HG02840 (cell line): ENCODE data around the gene TMEM151A.

ENCODE experiments used
- ATAC-seq: cut with Tn5 transposase; IDR thresholded peaks from one replicate; pipeline ENCODE4 v1.9.1; 2021; ENCODE audit warnings: mild to moderate bottlenecking, moderate library complexity, moderate number of reproducible peaks; ENCODE audit not compliant: unreplicated experiment, low FRiP score

The TMEM151A gene

GRCh38 chr11:66334605-66335442 is 43.1 kb downstream of the TMEM151A start:
- ATAC-seq, result no peak

DNA sequence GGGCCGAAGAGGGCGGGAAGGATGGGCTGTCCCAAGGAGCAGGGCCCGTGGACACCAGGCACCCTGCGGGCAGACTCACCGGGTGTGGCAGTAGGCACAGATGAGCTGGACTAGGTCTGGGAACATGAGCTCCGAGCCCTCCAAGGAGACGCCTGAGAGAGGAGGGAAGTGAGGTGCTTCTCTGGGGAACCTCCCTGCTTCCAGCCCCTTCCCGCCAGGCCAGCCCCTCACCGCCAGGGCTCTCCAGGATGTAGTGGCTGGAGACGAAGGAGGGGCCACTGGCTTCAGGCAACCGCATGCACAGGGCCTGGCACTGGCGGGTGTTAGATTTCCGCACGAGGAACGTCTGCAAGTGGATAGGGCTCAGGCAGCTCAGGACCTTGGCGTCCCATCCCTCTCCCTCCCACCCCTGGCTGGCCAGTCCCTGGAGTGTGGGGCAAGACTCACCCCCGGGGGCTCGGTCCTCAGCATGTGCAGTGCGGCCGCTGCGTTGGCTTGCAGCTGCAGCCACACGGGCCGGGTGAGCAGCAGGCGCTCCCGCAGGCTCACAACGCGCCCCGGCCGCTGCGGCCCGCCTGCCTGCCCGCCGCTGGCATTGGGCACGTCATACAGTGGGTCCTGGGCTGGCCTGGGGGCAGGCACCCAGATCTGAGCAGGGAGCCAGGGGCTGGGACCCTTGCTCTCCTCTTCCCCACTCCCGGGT is 44.0 kb downstream of the TMEM151A start:
- ATAC-seq, result no peak

- ATAC-seq, result no peak
Observed at GRCh38 chr11:66336234-66337102, 44.8 kb downstream of the TMEM151A start, which contains the start of gene RIN1. RIN1 (minus strand) TSS chr11:66336434; CDS start chr11:66336402, 32 bp downstream.

- no peak for ATAC-seq
Observed at GRCh38 chr11:66337103-66337899, 45.6 kb downstream of the TMEM151A start.

DNA sequence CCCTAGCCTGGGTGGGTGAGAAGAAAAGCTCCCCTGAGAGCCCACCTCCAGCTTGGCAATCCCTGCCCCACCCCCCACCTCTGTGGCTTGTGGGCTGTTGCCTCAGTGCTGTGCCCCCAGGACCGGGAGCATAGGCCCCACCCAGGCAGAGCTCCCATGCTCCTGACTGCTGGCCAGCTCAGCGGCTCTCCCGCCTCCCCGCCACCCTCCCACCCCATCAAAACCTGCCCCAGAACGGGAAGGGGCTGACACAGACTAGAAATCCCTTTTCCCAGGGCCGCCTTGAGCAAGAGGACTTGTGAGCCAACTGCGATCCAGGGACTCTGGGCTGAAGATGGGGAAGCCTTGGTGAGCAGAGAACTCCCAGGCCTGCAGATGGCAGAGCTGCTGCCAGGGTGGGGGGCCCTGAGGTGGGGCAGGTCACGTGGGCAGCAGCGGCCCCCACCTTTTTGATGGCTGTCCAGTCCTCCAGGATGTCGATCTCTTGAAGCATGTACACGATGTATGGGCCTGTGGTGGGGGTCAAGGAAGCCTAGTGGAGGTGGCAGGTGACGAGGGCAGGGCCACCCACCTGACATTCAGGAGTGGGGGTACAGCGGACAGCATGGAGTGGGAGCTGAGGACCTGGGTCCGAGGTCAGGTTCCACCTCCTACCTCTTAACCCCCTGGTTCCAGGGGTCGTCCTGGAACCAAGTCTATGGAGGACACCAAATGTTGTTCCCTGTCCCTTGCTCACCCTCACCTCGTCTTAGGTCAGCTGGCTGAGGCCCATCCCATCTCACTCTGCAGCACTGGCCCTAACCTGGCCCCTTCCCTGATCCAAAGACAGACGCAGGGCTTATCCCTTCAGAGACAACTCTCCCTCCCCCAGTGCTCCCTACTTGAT is 46.8 kb downstream of the TMEM151A start:
- no peak for ATAC-seq

- no peak for ATAC-seq
Observed at GRCh38 chr11:66339162-66339675, 47.5 kb downstream of the TMEM151A start.

DNA sequence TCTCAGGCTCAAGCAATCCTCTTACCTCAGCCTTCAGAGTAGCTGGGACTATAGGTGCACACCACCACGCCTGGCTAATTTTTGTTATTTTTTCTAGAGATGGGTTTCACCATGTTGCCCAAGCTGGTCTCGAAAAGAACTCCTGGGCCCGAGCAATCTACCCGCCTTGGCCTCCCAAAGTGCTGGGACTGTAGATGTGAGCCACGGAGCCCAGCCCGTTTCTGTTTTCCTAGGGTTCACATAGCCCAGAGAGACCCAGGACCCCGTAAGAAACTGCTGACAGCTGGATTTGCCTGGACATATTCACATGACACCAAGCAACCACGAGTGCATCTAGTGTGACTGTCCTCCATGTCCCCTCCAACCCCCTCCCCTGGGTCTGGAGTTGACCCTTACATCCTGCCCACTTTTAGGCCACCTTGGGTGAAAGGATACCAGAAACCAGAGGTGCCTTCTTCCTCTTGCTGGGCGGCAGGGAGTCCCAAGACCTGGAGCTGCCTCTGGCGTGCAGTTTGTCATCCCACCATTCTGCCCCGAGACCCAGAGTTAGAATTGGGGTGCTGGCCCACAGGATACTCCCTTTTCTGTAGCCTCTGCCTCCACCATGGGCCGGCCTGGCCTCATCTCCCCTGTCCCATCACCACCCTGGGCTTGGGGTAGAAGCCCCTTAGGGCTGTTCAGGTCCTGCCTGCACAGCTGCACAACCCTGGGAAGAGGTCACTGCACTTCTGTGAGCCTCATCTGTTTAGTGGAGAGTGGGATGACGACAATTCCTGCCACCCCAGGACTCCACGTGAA is 48.2 kb downstream of the TMEM151A start:
- ATAC-seq, result no peak

GRCh38 chr11:66340596-66341501 is 49.2 kb downstream of the TMEM151A start:
- ATAC-seq, result no peak

DNA sequence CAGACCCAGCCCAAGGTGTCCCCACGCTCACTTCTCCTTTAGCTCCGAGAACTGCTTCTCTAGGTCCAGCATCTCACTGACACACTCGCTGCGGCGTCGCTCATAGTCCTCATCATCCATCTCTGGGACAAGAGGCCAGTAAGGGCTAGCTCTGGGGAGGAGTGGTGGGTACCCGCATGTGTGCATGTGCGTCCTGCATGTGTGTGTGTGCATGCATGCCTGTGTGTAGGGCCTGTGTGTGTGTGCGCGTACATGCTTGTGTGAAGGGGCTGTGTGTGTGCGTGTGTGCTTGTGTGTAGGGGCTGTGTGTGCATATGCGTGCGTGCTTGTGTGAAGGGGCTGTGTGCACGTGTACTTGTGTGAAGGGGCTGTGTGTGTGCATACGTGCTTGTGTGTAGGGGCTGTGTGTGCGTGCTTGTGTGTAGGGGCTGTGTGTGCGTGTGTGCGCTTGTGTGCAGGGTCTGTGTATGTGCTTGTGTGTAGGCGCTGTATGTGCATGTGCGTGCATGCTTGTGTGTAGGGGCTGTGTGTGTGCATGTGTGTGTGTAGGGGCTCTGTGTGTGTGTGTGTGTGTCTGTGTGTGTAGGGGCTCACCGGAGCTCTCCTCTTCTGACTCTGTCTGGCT is 49.9 kb downstream of the TMEM151A start:
- ATAC-seq, result no peak

DNA sequence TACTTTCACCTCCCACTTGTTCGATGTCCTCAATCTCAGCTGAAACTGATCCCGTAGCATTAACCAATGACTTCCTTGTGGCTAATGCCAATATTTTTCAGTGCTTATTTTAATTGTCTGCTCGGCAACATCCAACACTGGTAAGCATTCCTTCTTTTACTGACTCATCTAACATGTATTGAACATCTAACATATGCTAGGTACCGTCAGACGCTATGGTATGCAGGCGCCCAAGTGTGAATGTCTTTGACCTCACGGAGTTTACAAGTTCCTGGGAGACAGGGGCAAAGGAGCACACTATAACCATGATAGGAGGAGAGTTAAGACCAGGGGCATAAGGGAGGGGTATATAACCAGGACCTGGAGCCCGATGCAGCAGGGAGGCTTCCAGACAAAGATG is 51.5 kb downstream of the TMEM151A start:
- no peak for ATAC-seq

DNA sequence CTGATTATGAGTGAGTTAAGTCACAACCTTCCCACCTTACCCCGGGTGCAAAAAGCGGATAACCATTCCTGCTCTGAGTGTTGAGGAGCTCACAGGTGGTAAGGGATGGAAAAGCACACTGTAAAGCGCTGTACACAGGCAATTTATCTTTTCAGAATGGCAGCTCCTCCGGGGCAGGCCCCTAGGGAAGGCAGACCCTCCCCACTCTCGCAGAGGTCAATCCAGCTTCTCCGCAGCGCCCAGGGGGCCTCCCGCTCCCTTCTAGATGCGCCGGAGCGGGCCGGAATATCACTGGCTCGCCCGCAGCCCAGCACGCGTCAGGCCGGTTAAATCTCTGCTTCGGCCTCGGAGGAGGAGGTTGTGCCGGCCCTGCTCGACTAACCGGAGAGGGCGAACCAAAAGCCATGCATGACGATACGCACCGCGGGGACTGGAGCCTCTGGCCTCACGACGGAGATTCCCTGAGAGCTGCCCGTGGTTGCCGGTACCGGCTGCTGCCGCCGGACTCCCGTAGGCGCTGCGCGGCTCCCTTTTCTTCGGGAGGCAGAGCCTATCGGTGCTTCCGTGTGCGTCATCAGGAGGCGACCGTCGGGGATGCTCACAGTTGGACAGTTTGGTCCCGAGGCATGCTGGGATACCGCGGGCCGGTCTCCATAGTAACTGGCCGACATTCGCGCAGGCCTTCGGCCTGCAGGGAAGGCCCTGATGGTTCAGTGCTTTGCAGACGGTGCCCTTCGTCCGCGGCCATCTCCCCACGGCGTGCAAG is 53.0 kb downstream of the TMEM151A start, which contains the start of gene BRMS1:
Gene BRMS1 (minus strand): TSS at position 555 of the 766 bp plus-strand sequence. CDS start 2,870 bp downstream, outside the sequence.
- peak; percentile 82 for ATAC-seq

GRCh38 chr11:66345316-66345649 is 53.6 kb downstream of the TMEM151A start:
- ATAC-seq, result no peak
